GM12878 (cell line): ENCODE measurements around the gene SGMS1. TPM values are rescaled to one million over a fixed set of nuclear protein-coding genes. Genes with fewer than 3 reads are reported as not detected.

Source experiments
- ATAC-seq: fragments of 200-7000 bp; cut with Tn5 transposase; 3 replicates; pipeline ENCODE4 v1.9.1; 2020; ENCODE audit warnings: mild to moderate bottlenecking, moderate library complexity
- BruUV-seq: library from RNA; stranded (reverse); fragments of 400-500 nt; replicated peaks from 2 replicates; lab custom pipeline; 2021; lab: Mats Ljungman, UMichigan
- CTCF ChIA-PET: fragments of 300-600 bp; sonication (Branson Sonifier 250); formaldehyde crosslinking; extraction: SDS; loops from one replicate; lab custom pipeline; 2021; ENCODE audit warnings: inconsistent platforms; lab: Yijun Ruan, JAX
- POLR2A ChIA-PET: fragments of 350-600 bp; formaldehyde crosslinking; extraction: SDS; loops from one replicate; lab custom pipeline; 2021; ENCODE audit warnings: inconsistent platforms; lab: Charles Lee
- RAD21 ChIA-PET: fragments of 300-600 bp; sonication (Branson Sonifier 250); formaldehyde crosslinking; loops from one replicate; lab custom pipeline; 2023; ENCODE audit warnings: antibody characterized with exemption; ENCODE audit not compliant: unreplicated experiment; lab: Charles Lee
- SMC1A ChIA-PET: fragments of 300-600 bp; sonication (Branson Sonifier 250); formaldehyde crosslinking; loops from one replicate; lab custom pipeline; 2023; ENCODE audit not compliant: unreplicated experiment, uncharacterized antibody; lab: Charles Lee
- DNase-seq: peaks from one replicate; pipeline ENCODE4 v3.0.0-alpha.2; 2011; ENCODE audit warnings: low read depth, low spot score
- FAIRE-seq: peaks from 3 replicates; lab custom pipeline; 2011; peaks lifted over from hg19 to GRCh38; lab: Jason Lieb, UNC
- H2AFZ ChIP-seq: 2 replicates; pipeline ENCODE4 v1.6.0; 2011; ENCODE audit warnings: low read depth, low read length, control low read depth; ENCODE audit not compliant: control insufficient read depth
- H3K27ac ChIP-seq: 2 replicates; pipeline ENCODE4 v1.5.1; 2011; ENCODE audit warnings: control low read depth; ENCODE audit not compliant: control insufficient read depth, insufficient read depth
- H3K27me3 ChIP-seq, 2 experiments: replicated peaks in 1 of 2; 2 replicates each; pipeline versions ENCODE4 v1.6.0 to v1.6.1; 2011; ENCODE audit warnings: low read length in 1 of 2; ENCODE audit not compliant: control insufficient read depth in 2 of 2, insufficient read depth in 2 of 2
- H3K36me3 ChIP-seq, 2 experiments: 2 replicates each; pipeline ENCODE4 v1.5.1; 2011; ENCODE audit warnings: low read length in 1 of 2; ENCODE audit not compliant: control insufficient read depth in 2 of 2, insufficient read depth in 2 of 2
- H3K4me1 ChIP-seq: 2 replicates; pipeline ENCODE4 v1.6.1; 2011; ENCODE audit warnings: mild to moderate bottlenecking, low read length, moderate library complexity, mixed read lengths; ENCODE audit not compliant: control insufficient read depth, insufficient read depth
- H3K4me2 ChIP-seq: 2 replicates; pipeline ENCODE4 v1.6.0; 2011; ENCODE audit warnings: control low read depth; ENCODE audit not compliant: control insufficient read depth, insufficient read depth
- H3K4me3 ChIP-seq: fragments of 200-600 bp; sonication (generic); 2 replicates; pipeline ENCODE4 v1.5.1; 2016
- H3K79me2 ChIP-seq: 2 replicates; pipeline ENCODE4 v1.6.0; 2011; ENCODE audit warnings: low read length; ENCODE audit not compliant: control insufficient read depth, insufficient read depth
- H3K9ac ChIP-seq: 2 replicates; pipeline ENCODE4 v1.8.0; 2011; ENCODE audit warnings: low read length, control low read depth, mixed read lengths; ENCODE audit not compliant: control insufficient read depth, insufficient read depth
- H3K9me3 ChIP-seq: replicated peaks from 3 replicates; pipeline ENCODE4 v1.5.1; 2011; ENCODE audit warnings: mild to moderate bottlenecking, low read length; ENCODE audit not compliant: control insufficient read depth, insufficient read depth
- H4K20me1 ChIP-seq: 2 replicates; pipeline ENCODE4 v1.6.0; 2011; ENCODE audit not compliant: control insufficient read depth, insufficient read depth
- BACH1 ChIP-seq: fragments of 450-650 bp; IDR thresholded peaks from 2 replicates; pipeline ENCODE4 v1.6.1; 2017; ENCODE audit warnings: mild to moderate bottlenecking, borderline replicate concordance
- CBFB ChIP-seq: IDR thresholded peaks from 2 replicates; pipeline ENCODE4 v1.6.1; 2016; ENCODE audit warnings: antibody characterized with exemption, low read depth
- ESRRA ChIP-seq: IDR thresholded peaks from 2 replicates; pipeline ENCODE4 v1.6.1; 2012; ENCODE audit warnings: mild to moderate bottlenecking, low read length, improper control_type of control experiment
- HDGF ChIP-seq: fragments of 450-650 bp; IDR thresholded peaks from 2 replicates; pipeline ENCODE4 v1.6.1; 2016; ENCODE audit warnings: antibody characterized with exemption
- MTA2 ChIP-seq: fragments of 450-650 bp; IDR thresholded peaks from 2 replicates; pipeline ENCODE4 v1.6.1; 2016; ENCODE audit warnings: low read depth, mild to moderate bottlenecking, moderate library complexity
- NFYB ChIP-seq: IDR thresholded peaks from 2 replicates; pipeline ENCODE4 v1.6.1; 2011; ENCODE audit warnings: low read depth, mild to moderate bottlenecking, low read length, improper control_type of control experiment, moderate library complexity; ENCODE audit not compliant: insufficient read depth
- RB1 ChIP-seq: fragments of 450-650 bp; formaldehyde crosslinking; IDR thresholded peaks from 2 replicates; pipeline ENCODE4 v1.6.1; 2017; ENCODE audit warnings: mild to moderate bottlenecking, borderline replicate concordance
- STAT1 ChIP-seq: fragments of 450-650 bp; conservative IDR thresholded peaks from 2 replicates; pipeline ENCODE4 v1.6.1; 2014; ENCODE audit warnings: antibody characterized with exemption, mild to moderate bottlenecking
- TCF3 ChIP-seq: IDR thresholded peaks from 2 replicates; pipeline ENCODE4 v1.6.1; 2012; ENCODE audit warnings: low read depth, mild to moderate bottlenecking, low read length, borderline replicate concordance; ENCODE audit not compliant: insufficient read depth
- WGBS: methylation state at CpG from one replicate; pipeline ENCODE4 v1.1.6; 2016; ENCODE audit warnings: low lambda C conversion rate; ENCODE audit not compliant: insufficient replicate concordance, insufficient coverage; ENCODE audit errors: missing lambda C conversion rate; 5-methylcytosine and 5-hydroxymethylcytosine counted together
- in situ Hi-C: fragments of 300-500 bp; cut with MboI; formaldehyde crosslinking; loops from 9 replicates; pipeline ENCODE4 v1.14.3; 2018; ENCODE audit warnings: mixed read lengths
- intact Hi-C: fragments of 100-400 bp; cut with micrococcal nuclease; formaldehyde crosslinking; loops from one replicate; pipeline ENCODE4 v1.14.2; 2022; ENCODE audit not compliant: unreplicated experiment
- polyA plus RNA-seq, 11 experiments: library from polyadenylated mRNA; depleted of rRNA in 4 of 11; unstranded in 6 of 11; stranded (reverse) in 5 of 11; fragments of >200 nt; fragmentation: Nextera tagmentation in 4 of 11; fragmentation: Illumina TruSeq in 1 of 11; extraction: Ambion mirVana in 4 of 11; extraction: Trizol in 1 of 11; gene quantifications; 1 replicate in 1 of 11; 2 replicates in 10 of 11; pipeline versions ENCODE4 v1.2.1 to v1.2.3, GENCODE V29; 2011 to 2016; ENCODE audit warnings: inconsistent platforms in 2 of 11, missing spikeins in 2 of 11, low read depth in 1 of 11
- total RNA-seq, 4 experiments: library from RNA; depleted of rRNA in 3 of 4; stranded (reverse); fragments of >200 nt in 3 of 4; fragmentation: Illumina TruSeq in 1 of 4; extraction: Trizol in 1 of 4; gene quantifications; 2 replicates each; pipeline versions ENCODE4 v1.2.1 to v1.2.3, GENCODE V29; 2013 to 2021
- TF ChIP-seq, protein P1 (sequence below): fragments of 450-650 bp; IDR thresholded peaks from 2 replicates; pipeline ENCODE4 v1.6.1; 2014; ENCODE audit warnings: mild to moderate bottlenecking
- TF ChIP-seq, protein P2 (sequence below): IDR thresholded peaks from 2 replicates; pipeline ENCODE4 v1.6.1; 2011; ENCODE audit warnings: borderline replicate concordance, low read depth, mild to moderate bottlenecking, moderate library complexity, low read length; ENCODE audit not compliant: insufficient read depth, poor library complexity, severe bottlenecking
- TF ChIP-seq, protein P3 (sequence below): IDR thresholded peaks from 2 replicates; pipeline ENCODE4 v1.6.1; 2011; ENCODE audit warnings: low read depth, mild to moderate bottlenecking, low read length, moderate library complexity, borderline replicate concordance; ENCODE audit errors: extremely low read depth

The SGMS1 gene
- total and polyA plus RNA-seq, 10 of the 15 experiments (the other 5 are each of a cell fraction or from before 2014, with no cell fraction given) = 1.4 to 14.5 (median 4.9) TPM

DNA sequence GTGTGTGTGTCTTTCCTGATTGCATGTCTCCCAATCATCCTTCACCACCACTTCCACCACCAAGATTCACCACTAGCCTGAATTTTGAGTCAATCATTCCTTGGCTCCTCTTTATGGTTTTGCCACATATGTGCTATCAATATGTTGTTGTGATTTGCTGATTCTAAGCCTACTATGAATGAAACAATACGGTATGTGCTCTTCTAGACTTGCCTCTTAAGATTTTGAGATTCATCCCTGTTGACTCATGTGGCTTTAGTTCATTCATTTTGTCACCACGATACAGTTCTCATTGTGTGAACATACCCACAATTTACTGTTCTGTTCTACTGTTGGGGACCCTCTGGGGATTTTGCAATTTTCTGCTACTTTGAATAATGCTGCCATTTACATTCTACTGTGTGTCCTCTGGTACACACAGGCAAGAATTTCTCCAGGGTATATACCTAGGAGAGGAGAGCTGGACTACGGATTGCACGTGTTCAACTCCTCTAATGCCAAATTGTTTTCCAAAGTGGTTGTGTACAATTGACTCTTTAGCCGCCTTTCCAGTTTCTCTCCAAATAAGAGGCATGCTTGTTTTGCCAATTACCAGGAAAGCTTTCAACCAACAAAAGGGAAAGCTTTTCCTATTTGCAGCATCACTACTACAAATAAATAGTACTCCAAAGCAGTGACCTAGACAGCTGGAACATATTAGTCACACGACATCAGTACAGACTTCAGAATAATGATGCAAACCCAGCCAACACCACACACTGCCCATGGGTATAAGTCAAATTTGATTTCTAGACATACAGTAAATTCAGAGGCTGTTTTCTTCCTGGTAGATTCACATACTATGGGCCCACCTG is 30.0 kb downstream of the SGMS1 start:
- intact Hi-C loops (no loop called here), in situ Hi-C loops (no loop called here)
- Histone ChIP-seq H4K20me1 (no peaks in the 10 kb centered on the region), H3K9me3 (no peaks in the 10 kb centered on the region), H3K4me3 (no peak overlapping the region), H3K79me2 (no peaks in the 10 kb centered on the region; the same call in 1 of the 2 replicates), H3K36me3 (no peaks in the 10 kb centered on the region), H3K4me1 (no peaks in the 10 kb centered on the region), H3K4me2 (no peak overlapping the region), H3K9ac (no peak overlapping the region), H3K27me3 (no peaks in the 10 kb centered on the region), H3K27ac (no peak overlapping the region), H2AFZ (no peak overlapping the region)
- POLR2A ChIA-PET = no interaction called here
- SMC1A ChIA-PET = interaction anchor here (1.2 to 1.9 kb wide), 3 partner anchors 8 to 16 kb away, joined by 4 to 6 read pairs (median 5); no protein-coding TSS in a partner anchor
- no peak for FAIRE-seq
- RAD21 ChIA-PET = no interaction called here
- no peak for ATAC-seq
- TF ChIP-seq NFYB (no peak), STAT1 (no peak), CBFB (no peak), RB1 (no peak), HDGF (no peak), BACH1 (no peak), TCF3 (no peak), ESRRA (no peak), MTA2 (no peak)
- TF ChIP-seq, protein P1, sequence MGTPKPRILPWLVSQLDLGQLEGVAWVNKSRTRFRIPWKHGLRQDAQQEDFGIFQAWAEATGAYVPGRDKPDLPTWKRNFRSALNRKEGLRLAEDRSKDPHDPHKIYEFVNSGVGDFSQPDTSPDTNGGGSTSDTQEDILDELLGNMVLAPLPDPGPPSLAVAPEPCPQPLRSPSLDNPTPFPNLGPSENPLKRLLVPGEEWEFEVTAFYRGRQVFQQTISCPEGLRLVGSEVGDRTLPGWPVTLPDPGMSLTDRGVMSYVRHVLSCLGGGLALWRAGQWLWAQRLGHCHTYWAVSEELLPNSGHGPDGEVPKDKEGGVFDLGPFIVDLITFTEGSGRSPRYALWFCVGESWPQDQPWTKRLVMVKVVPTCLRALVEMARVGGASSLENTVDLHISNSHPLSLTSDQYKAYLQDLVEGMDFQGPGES = no peak
- TF ChIP-seq, protein P2, sequence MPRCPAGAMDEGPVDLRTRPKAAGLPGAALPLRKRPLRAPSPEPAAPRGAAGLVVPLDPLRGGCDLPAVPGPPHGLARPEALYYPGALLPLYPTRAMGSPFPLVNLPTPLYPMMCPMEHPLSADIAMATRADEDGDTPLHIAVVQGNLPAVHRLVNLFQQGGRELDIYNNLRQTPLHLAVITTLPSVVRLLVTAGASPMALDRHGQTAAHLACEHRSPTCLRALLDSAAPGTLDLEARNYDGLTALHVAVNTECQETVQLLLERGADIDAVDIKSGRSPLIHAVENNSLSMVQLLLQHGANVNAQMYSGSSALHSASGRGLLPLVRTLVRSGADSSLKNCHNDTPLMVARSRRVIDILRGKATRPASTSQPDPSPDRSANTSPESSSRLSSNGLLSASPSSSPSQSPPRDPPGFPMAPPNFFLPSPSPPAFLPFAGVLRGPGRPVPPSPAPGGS = no peak
- TF ChIP-seq, protein P3, sequence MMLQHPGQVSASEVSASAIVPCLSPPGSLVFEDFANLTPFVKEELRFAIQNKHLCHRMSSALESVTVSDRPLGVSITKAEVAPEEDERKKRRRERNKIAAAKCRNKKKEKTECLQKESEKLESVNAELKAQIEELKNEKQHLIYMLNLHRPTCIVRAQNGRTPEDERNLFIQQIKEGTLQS = no peak
- no TSS peak for BruUV-seq
- no peak for DNase-seq
- CTCF ChIA-PET = interaction anchor here (1.0 kb wide), 1 partner anchor 15 kb away, joined by 3 read pairs; no protein-coding TSS in a partner anchor
- WGBS = 88% methylated on average over 6 of the region's 6 CpGs
